Neural progenitor cell (in vitro differentiated cells): Measurements from ENCODE around the gene SCAANT1. TPM values are rescaled to one million over a fixed set of nuclear protein-coding genes. Genes with fewer than 3 reads are reported as not detected.

Experiments
- DNase-seq: peaks from one replicate; pipeline ENCODE4 v3.0.0-alpha.2; 2016; ENCODE audit warnings: low spot score
- H2AFZ ChIP-seq: fragments of 200-600 bp; sonication (generic); replicated peaks from 2 replicates; pipeline ENCODE4 v1.6.1; 2016; ENCODE audit warnings: antibody characterized with exemption
- H3F3A ChIP-seq: fragments of 200-600 bp; sonication (generic); 2 replicates; pipeline ENCODE4 v1.6.1; 2016; ENCODE audit warnings: antibody characterized with exemption, low read depth
- H3K27ac ChIP-seq: fragments of 200-600 bp; sonication (generic); 2 replicates; pipeline ENCODE4 v1.5.1; 2016; ENCODE audit warnings: mild to moderate bottlenecking
- H3K27me3 ChIP-seq: fragments of 200-600 bp; sonication (generic); 2 replicates; pipeline ENCODE4 v1.6.1; 2016; ENCODE audit warnings: mild to moderate bottlenecking, moderate library complexity
- H3K36me3 ChIP-seq: fragments of 200-600 bp; sonication (generic); 2 replicates; pipeline ENCODE4 v1.5.1; 2016
- H3K4me1 ChIP-seq: fragments of 200-600 bp; sonication (generic); 2 replicates; pipeline ENCODE4 v1.6.1; 2016; ENCODE audit warnings: mixed run types
- H3K4me2 ChIP-seq: fragments of 200-600 bp; sonication (generic); 2 replicates; pipeline ENCODE4 v1.6.1; 2016
- H3K4me3 ChIP-seq: fragments of 200-600 bp; sonication (generic); 2 replicates; pipeline ENCODE4 v1.5.1; 2016
- H3K79me2 ChIP-seq: fragments of 200-600 bp; sonication (generic); 2 replicates; pipeline ENCODE4 v1.6.1; 2016; ENCODE audit warnings: low read depth
- H3K9ac ChIP-seq: fragments of 200-600 bp; sonication (generic); 2 replicates; pipeline ENCODE4 v1.6.1; 2016
- H3K9me3 ChIP-seq: fragments of 200-600 bp; sonication (generic); 2 replicates; pipeline ENCODE4 v1.5.1; 2016; ENCODE audit warnings: low read depth
- H4K20me1 ChIP-seq: fragments of 200-600 bp; sonication (generic); 2 replicates; pipeline ENCODE4 v1.6.1; 2016; ENCODE audit warnings: low read depth
- H3K27ac Mint-ChIP-seq: 3 replicates; pipeline ENCODE4 v1.8.0; 2021; ENCODE audit warnings: mixed read lengths
- H3K27me3 Mint-ChIP-seq: 2 replicates; pipeline ENCODE4 v1.8.0; 2022; ENCODE audit warnings: low read depth, mild to moderate bottlenecking, inconsistent platforms, moderate library complexity, mixed read lengths; ENCODE audit not compliant: insufficient read depth
- H3K36me3 Mint-ChIP-seq: 3 replicates; pipeline ENCODE4 v1.8.0; 2021; ENCODE audit warnings: mixed read lengths
- H3K4me1 Mint-ChIP-seq: 3 replicates; pipeline ENCODE4 v1.8.0; 2021; ENCODE audit warnings: mixed read lengths
- H3K4me3 Mint-ChIP-seq: 3 replicates; pipeline ENCODE4 v1.8.0; 2021; ENCODE audit warnings: mild to moderate bottlenecking, moderate library complexity, mixed read lengths
- H3K9me3 Mint-ChIP-seq: 3 replicates; pipeline ENCODE4 v1.8.0; 2020; ENCODE audit warnings: mixed read lengths
- CTCF ChIP-seq: fragments of 200-600 bp; sonication (generic); IDR thresholded peaks from 2 replicates; pipeline ENCODE4 v1.5.1; 2017; ENCODE audit warnings: antibody characterized with exemption, mild to moderate bottlenecking
- EZH2 ChIP-seq: fragments of 200-600 bp; sonication (generic); IDR thresholded peaks from 2 replicates; pipeline ENCODE4 v1.6.1; 2017; ENCODE audit warnings: antibody characterized with exemption, mild to moderate bottlenecking, moderate library complexity
- EZH2phosphoT487 ChIP-seq: fragments of 200-600 bp; sonication (generic); IDR thresholded peaks from 2 replicates; pipeline ENCODE4 v1.6.1; 2017; ENCODE audit warnings: antibody characterized with exemption
- total RNA-seq: library from RNA; depleted of rRNA; stranded (reverse); fragments of >200 nt; gene quantifications from 2 replicates; pipeline ENCODE4 v1.2.3, GENCODE V29; 2015; ENCODE audit warnings: low replicate concordance

Gene SCAANT1
- total RNA-seq, 1 donor from 2014 or later = not detected

GRCh38 chr3:63910891-63911290, 1.3 kb downstream of the SCAANT1 start:
- H3K4me1 ChIP-seq = peaks cover 16% of the 10 kb centered on the region
- peak overlapping the region; percentile 98 for H3K4me2 ChIP-seq
- H3K36me3 ChIP-seq = peaks cover 1% of the 10 kb centered on the region
- no peak overlapping the region for H3K9ac ChIP-seq
- peak overlapping the region; percentile 90 for H3K4me3 Mint-ChIP-seq
- no peaks in the 10 kb centered on the region for H3K27me3 Mint-ChIP-seq
- TF ChIP-seq EZH2 (no peak), EZH2phosphoT487 (no peak), CTCF (no peak)
- no peak for DNase-seq
- no peaks in the 10 kb centered on the region for H3K9me3 Mint-ChIP-seq
- H3K27ac Mint-ChIP-seq = no peak overlapping the region
- H3K36me3 Mint-ChIP-seq = peaks cover 4% of the 10 kb centered on the region
- H3K27ac ChIP-seq = no peak overlapping the region
- peaks cover 38% of the 10 kb centered on the region for H4K20me1 ChIP-seq
- H3K79me2 ChIP-seq = peaks cover 45% of the 10 kb centered on the region
- H3K9me3 ChIP-seq = no peaks in the 10 kb centered on the region
- H2AFZ ChIP-seq = no peak overlapping the region
- H3F3A ChIP-seq = peaks cover 47% of the 10 kb centered on the region
- peaks cover 21% of the 10 kb centered on the region for H3K4me1 Mint-ChIP-seq
- H3K4me3 ChIP-seq = peak overlapping the region; percentile 97
- no peaks in the 10 kb centered on the region for H3K27me3 ChIP-seq

GRCh38 chr3:63910001-63910400, 2.2 kb downstream of the SCAANT1 start:
- Histone ChIP-seq H2AFZ (no peak overlapping the region), H3K36me3 (no peaks in the 10 kb centered on the region), H4K20me1 (peaks cover 38% of the 10 kb centered on the region), H3K79me2 (peaks cover 36% of the 10 kb centered on the region), H3K4me1 (peaks cover 16% of the 10 kb centered on the region), H3K4me2 (no peak overlapping the region), H3K9ac (no peak overlapping the region), H3F3A (peaks cover 47% of the 10 kb centered on the region), H3K27ac (no peak overlapping the region), H3K27me3 (no peaks in the 10 kb centered on the region), H3K9me3 (no peaks in the 10 kb centered on the region), H3K4me3 (no peak overlapping the region)
- DNase-seq = no peak
- no peaks in the 10 kb centered on the region for H3K27me3 Mint-ChIP-seq
- peaks cover 5% of the 10 kb centered on the region for H3K36me3 Mint-ChIP-seq
- H3K4me1 Mint-ChIP-seq = peaks cover 21% of the 10 kb centered on the region
- H3K9me3 Mint-ChIP-seq = no peaks in the 10 kb centered on the region
- TF ChIP-seq EZH2 (no peak), CTCF (no peak), EZH2phosphoT487 (no peak)
- H3K4me3 Mint-ChIP-seq = no peak overlapping the region
- H3K27ac Mint-ChIP-seq = no peak overlapping the region

- H3K4me2 ChIP-seq = no peak overlapping the region
- H2AFZ ChIP-seq = no peak overlapping the region
- no peaks in the 10 kb centered on the region for H3K9me3 ChIP-seq
- H3K27me3 ChIP-seq = no peaks in the 10 kb centered on the region
- H3K79me2 ChIP-seq = peaks cover 31% of the 10 kb centered on the region
- H3K27ac ChIP-seq = no peak overlapping the region
- H3K9ac ChIP-seq = no peak overlapping the region
- Mint-ChIP-seq H3K27me3 (no peaks in the 10 kb centered on the region), H3K27ac (no peak overlapping the region), H3K4me1 (peaks cover 21% of the 10 kb centered on the region), H3K9me3 (no peaks in the 10 kb centered on the region), H3K4me3 (no peak overlapping the region), H3K36me3 (peaks cover 3% of the 10 kb centered on the region)
- TF ChIP-seq CTCF = no peak
- no peak for TF ChIP-seq EZH2phosphoT487
- TF ChIP-seq EZH2 = no peak
- H3K4me3 ChIP-seq = no peak overlapping the region
- peaks cover 16% of the 10 kb centered on the region for H3K4me1 ChIP-seq
- no peak for DNase-seq
- H3F3A ChIP-seq = peaks cover 47% of the 10 kb centered on the region
- peaks cover 34% of the 10 kb centered on the region for H4K20me1 ChIP-seq
- H3K36me3 ChIP-seq = no peaks in the 10 kb centered on the region
Measured at GRCh38 chr3:63909431-63909830, 2.8 kb downstream of the SCAANT1 start.

GRCh38 chr3:63908776-63909175, 3.4 kb downstream of the SCAANT1 start:
- no peaks in the 10 kb centered on the region for H3K9me3 ChIP-seq
- H3K27ac ChIP-seq = no peak overlapping the region
- H3K4me1 ChIP-seq = peaks cover 16% of the 10 kb centered on the region
- peaks cover 26% of the 10 kb centered on the region for H3K79me2 ChIP-seq
- peaks cover 28% of the 10 kb centered on the region for H4K20me1 ChIP-seq
- peaks cover 47% of the 10 kb centered on the region for H3F3A ChIP-seq
- Mint-ChIP-seq H3K27me3 (no peaks in the 10 kb centered on the region), H3K36me3 (peaks cover 2% of the 10 kb centered on the region), H3K4me1 (peaks cover 21% of the 10 kb centered on the region), H3K27ac (no peak overlapping the region), H3K4me3 (no peak overlapping the region), H3K9me3 (no peaks in the 10 kb centered on the region)
- H3K27me3 ChIP-seq = no peaks in the 10 kb centered on the region
- H3K9ac ChIP-seq = no peak overlapping the region
- no peak overlapping the region for H3K4me2 ChIP-seq
- TF ChIP-seq EZH2 = no peak
- no peak for TF ChIP-seq EZH2phosphoT487
- TF ChIP-seq CTCF = no peak
- H3K36me3 ChIP-seq = no peaks in the 10 kb centered on the region
- no peak overlapping the region for H3K4me3 ChIP-seq
- no peak for DNase-seq
- H2AFZ ChIP-seq = no peak overlapping the region
